ENCODE results near the gene PIK3C3.

- no peak for TF ChIP-seq RAD21 (IDR thresholded peaks at IDR 0.05; ENCODE audit: low read depth)
- no peak for TF ChIP-seq MAX (IDR thresholded peaks at IDR 0.05)
- TF ChIP-seq NFIC (IDR thresholded peaks at IDR 0.05): no peak
- TF ChIP-seq EP300 (IDR thresholded peaks at IDR 0.05; ENCODE audit: borderline replicate concordance): no peak
These were observed 176.9 kb downstream of the PIK3C3 start for GRCh38 chr18:42131930-42132244.
